ENCODE measurements around the gene SUN3.
"Not testable (repeated sequence)": the region's sequence is repeated elsewhere in the genome, so short reads cannot be mapped to it uniquely, and the experiment has no call there.

DNA sequence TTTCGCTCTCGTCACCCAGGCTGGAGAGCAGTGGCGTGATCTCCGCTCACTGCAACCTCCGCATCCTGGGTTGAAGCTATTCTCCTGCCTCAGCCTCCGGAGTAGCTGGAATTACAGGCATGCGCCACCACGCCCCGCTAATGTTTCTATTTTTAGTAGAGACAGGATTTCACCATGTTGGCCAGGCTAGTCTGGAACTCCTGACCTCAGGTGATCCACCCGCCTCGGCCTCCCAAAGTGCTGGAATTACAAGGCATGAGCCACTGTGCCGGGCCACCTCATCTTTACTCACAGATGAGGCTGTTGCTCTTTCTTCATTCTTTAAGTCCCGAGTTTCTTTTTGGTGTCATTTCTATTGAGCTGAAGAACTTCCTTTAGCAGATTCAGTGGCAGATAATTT, 28.7 kb downstream of the SUN3 start:
- TF ChIP-seq REST (IDR thresholded peaks at IDR 0.05; ENCODE audit: borderline replicate concordance), result not testable (repeated sequence)
- TF ChIP-seq, protein P1, sequence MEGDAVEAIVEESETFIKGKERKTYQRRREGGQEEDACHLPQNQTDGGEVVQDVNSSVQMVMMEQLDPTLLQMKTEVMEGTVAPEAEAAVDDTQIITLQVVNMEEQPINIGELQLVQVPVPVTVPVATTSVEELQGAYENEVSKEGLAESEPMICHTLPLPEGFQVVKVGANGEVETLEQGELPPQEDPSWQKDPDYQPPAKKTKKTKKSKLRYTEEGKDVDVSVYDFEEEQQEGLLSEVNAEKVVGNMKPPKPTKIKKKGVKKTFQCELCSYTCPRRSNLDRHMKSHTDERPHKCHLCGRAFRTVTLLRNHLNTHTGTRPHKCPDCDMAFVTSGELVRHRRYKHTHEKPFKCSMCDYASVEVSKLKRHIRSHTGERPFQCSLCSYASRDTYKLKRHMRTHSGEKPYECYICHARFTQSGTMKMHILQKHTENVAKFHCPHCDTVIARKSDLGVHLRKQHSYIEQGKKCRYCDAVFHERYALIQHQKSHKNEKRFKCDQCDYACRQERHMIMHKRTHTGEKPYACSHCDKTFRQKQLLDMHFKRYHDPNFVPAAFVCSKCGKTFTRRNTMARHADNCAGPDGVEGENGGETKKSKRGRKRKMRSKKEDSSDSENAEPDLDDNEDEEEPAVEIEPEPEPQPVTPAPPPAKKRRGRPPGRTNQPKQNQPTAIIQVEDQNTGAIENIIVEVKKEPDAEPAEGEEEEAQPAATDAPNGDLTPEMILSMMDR (IDR thresholded peaks at IDR 0.05; ENCODE audit: poor library complexity, severe bottlenecking), result not testable (repeated sequence)
